Ovary (tissue), 9 donors: ENCODE data around the gene EIF6. TPM values are rescaled to one million over a fixed set of nuclear protein-coding genes. Genes with fewer than 3 reads are reported as not detected.

Source experiments
- DNase-seq, 5 donors: peaks; one replicate each; pipeline ENCODE4 v3.0.0-alpha.2; 2019 to 2020
- H3K27ac ChIP-seq, 2 donors: fragments of 200-600 bp; one replicate each; pipeline versions ENCODE4 v1.5.1 to v1.8.0; 2019 to 2022
- H3K27me3 ChIP-seq: fragments of 200-600 bp; one replicate; pipeline ENCODE4 v1.8.0; 2022
- H3K36me3 ChIP-seq: fragments of 200-600 bp; sonication (generic); one replicate; pipeline ENCODE4 v1.5.1; 2019
- H3K4me1 ChIP-seq: one replicate; pipeline ENCODE4 v1.8.1; 2013; ENCODE audit warnings: mild to moderate bottlenecking, moderate library complexity; ENCODE audit not compliant: insufficient read depth
- H3K4me3 ChIP-seq: fragments of 200-600 bp; sonication (generic); one replicate; pipeline ENCODE4 v1.5.1; 2017
- H3K9me3 ChIP-seq, 2 donors: fragments of 200-600 bp in 1 of 2; sonication (generic) in 1 of 2; one replicate each; pipeline versions ENCODE4 v1.5.1 to v1.8.1; 2013 to 2019; ENCODE audit warnings: mild to moderate bottlenecking in 1 of 2, moderate library complexity in 1 of 2
- EP300 ChIP-seq: sonication (generic); formaldehyde crosslinking; IDR thresholded peaks from one replicate; pipeline ENCODE4 v1.6.1; 2017; ENCODE audit warnings: antibody characterized with exemption
- POLR2A ChIP-seq: fragments of 450-650 bp; IDR thresholded peaks from one replicate; pipeline ENCODE4 v1.6.1; 2017; ENCODE audit warnings: antibody characterized with exemption, mild to moderate bottlenecking, moderate library complexity
- WGBS, 3 donors: extraction: QIAGEN DNeasy Blood & Tissue Kit in 1 of 3; methylation state at CpG; one replicate each; pipeline versions ENCODE4 v1.1.5 to v1.1.7; 2013 to 2017; 5-methylcytosine and 5-hydroxymethylcytosine counted together
- intact Hi-C, 4 donors: fragments of 100-400 bp; cut with DNase I; formaldehyde crosslinking; loops; one replicate each; pipeline versions ENCODE4 v1.11.0 to v1.15.1; 2022 to 2023
- polyA plus RNA-seq, 2 donors: library from polyadenylated mRNA; stranded (reverse); fragments of 200-250 nt in 1 of 2; fragments of 350-450 nt in 1 of 2; fragmentation: Illumina TruSeq in 1 of 2; extraction: RNeasy Lipid Tissue Mini Kit (QIAGEN cat#74804) in 1 of 2; gene quantifications; one replicate each; pipeline ENCODE4 v1.2.3, GENCODE V29; 2013 to 2014
- total RNA-seq, 7 donors: library from RNA; depleted of rRNA in 2 of 7; stranded (reverse); fragments of >200 nt in 2 of 7; fragmentation: NEBNext Ultra II Directional in 3 of 7; extraction: Animal tissue kit (Norgen Biotek cat#: 25700) in 3 of 7; gene quantifications; one replicate each; pipeline versions ENCODE4 v1.1.0 to v1.2.4, GENCODE V29; 2016 to 2023
- TF ChIP-seq, protein P1 (sequence below), 3 donors: fragments of 450-650 bp in 2 of 3; fragments of 200-600 bp in 1 of 3; IDR thresholded peaks; one replicate each; pipeline versions ENCODE4 v1.5.1 to v1.8.0; 2016 to 2022; ENCODE audit warnings: antibody characterized with exemption in 3 of 3, mild to moderate bottlenecking in 1 of 3
- donor health status: DM: no; HTN: no; CAD: no; lungs with moderate emphysema.
- donor health status: DM: no; HTN: no; CAD: no.
- donor health status: Bipolar disorder and iron deficiency.
- donor health status: DM: yes; HTN: yes; CAD: no.
- donor health status: DM: no; HTN: no; CAD: no.
- donor health status: DM: yes; HTN: yes; CAD: no.

EIF6 gene
- total and polyA plus RNA-seq, 9 donors = 36.6 to 93.1 (median 69.8) TPM

DNA sequence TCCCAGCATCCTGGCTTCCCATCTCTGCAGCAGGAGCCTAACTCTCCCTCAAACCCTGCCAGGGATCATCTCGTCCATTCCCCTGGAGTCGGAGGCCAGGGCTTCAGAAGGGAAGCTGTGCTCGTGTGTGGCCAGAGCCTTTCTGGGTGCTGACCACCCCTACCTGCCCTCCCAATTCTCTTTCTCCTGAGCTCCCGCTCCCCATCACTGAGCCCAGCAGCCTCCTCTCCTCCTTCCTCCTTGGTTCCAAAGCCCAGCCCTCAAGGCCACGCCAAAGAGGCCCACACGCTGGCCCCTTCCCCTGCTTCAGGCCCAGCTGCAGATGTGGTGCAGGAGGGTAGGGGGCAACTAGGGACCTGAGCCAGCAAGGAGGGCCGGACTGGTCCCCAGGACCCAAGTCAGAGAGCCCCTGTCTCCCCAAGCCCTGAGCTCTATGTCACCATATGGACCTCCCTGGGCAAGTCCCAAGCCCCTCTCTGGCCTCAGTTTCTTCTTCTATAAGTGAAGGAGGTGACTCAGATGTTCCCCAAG is 6.4 kb upstream of the EIF6 start:
- Histone ChIP-seq H3K9me3 (no peaks in the 10 kb centered on the region), H3K27me3 (no peaks in the 10 kb centered on the region), H3K36me3 (no peaks in the 10 kb centered on the region), H3K27ac (no peak overlapping the region), H3K4me3 (no peak overlapping the region), H3K4me1 (no peaks in the 10 kb centered on the region)
- DNase-seq = no peak
- intact Hi-C loops = no loop called here
- whole genome bisulfite sequencing, 3 donors = 60 to 63% (median 62%) methylated on average over 7 of the region's 7 CpGs
- TF ChIP-seq, protein P1, sequence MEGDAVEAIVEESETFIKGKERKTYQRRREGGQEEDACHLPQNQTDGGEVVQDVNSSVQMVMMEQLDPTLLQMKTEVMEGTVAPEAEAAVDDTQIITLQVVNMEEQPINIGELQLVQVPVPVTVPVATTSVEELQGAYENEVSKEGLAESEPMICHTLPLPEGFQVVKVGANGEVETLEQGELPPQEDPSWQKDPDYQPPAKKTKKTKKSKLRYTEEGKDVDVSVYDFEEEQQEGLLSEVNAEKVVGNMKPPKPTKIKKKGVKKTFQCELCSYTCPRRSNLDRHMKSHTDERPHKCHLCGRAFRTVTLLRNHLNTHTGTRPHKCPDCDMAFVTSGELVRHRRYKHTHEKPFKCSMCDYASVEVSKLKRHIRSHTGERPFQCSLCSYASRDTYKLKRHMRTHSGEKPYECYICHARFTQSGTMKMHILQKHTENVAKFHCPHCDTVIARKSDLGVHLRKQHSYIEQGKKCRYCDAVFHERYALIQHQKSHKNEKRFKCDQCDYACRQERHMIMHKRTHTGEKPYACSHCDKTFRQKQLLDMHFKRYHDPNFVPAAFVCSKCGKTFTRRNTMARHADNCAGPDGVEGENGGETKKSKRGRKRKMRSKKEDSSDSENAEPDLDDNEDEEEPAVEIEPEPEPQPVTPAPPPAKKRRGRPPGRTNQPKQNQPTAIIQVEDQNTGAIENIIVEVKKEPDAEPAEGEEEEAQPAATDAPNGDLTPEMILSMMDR (IDR thresholded peaks at IDR 0.05) = no peak
- TF ChIP-seq POLR2A = no peak
- TF ChIP-seq EP300 = no peak

DNA sequence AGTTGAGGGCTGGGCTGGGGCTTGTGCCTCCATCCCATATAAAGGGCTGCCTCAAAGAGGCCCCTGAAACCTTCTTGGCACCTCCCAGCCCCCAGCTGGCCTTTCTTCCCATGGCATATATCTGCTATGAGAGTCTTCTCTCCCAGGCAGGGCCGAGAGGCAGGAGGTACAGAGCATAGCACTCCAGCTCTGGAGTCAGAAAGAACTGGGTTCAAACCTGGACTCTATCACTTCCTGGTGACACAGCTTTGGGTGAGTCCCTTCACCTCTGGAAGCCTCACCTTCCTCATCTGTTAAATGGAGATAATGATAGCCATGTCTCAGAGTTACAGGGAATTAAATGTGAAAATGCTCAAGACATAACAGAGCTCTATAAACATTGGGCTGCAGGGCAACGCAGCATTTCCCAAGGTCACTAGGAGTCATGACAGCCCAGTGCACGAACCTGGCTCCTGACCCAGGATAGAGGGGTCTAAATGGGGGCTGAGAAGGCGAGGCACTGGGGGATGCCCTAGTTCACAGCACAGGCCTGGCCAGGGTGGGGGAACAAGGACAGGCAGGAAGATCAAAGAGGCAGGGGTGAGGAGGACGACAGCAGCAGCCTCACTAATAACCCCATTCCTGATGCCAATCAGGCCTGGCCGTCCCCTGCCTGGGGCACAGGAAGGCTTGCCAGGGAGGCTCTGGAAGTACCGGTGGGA is 5.8 kb upstream of the EIF6 start:
- no peak overlapping the region for H3K4me3 ChIP-seq
- no peak overlapping the region for H3K27ac ChIP-seq
- no peaks in the 10 kb centered on the region for H3K9me3 ChIP-seq
- H3K36me3 ChIP-seq = no peaks in the 10 kb centered on the region
- DNase-seq = no peak
- no peaks in the 10 kb centered on the region for H3K4me1 ChIP-seq
- no peaks in the 10 kb centered on the region for H3K27me3 ChIP-seq
- intact Hi-C loops = no loop called here
- TF ChIP-seq EP300 = no peak
- 51 to 56% (median 52%) methylated on average over 7 of the region's 7 CpGs for WGBS, 3 donors

GRCh38 chr20:35288325-35289060 is 3.9 kb upstream of the EIF6 start:
- TF ChIP-seq EP300 (no peak), POLR2A (no peak)
- TF ChIP-seq, protein P1 (IDR thresholded peaks at IDR 0.05) = no peak
- no peak for DNase-seq
- Histone ChIP-seq H3K9me3 (no peaks in the 10 kb centered on the region), H3K4me1 (peaks cover 2% of the 10 kb centered on the region), H3K27me3 (no peaks in the 10 kb centered on the region), H3K27ac (no peak overlapping the region), H3K36me3 (no peaks in the 10 kb centered on the region), H3K4me3 (no peak overlapping the region)
- 71 to 75% (median 73%) methylated on average over 19 of the region's 19 CpGs for WGBS, 3 donors
- intact Hi-C loops = no loop called here

- H3K4me3 ChIP-seq = no peak overlapping the region
- 81 to 82% (median 82%) methylated on average over 28 of the region's 28 CpGs for WGBS, 3 donors
- no peak for DNase-seq
Observed at GRCh38 chr20:35287509-35288324, 3.1 kb upstream of the EIF6 start.

More at GRCh38 chr20:35287509-35288324, 3.1 kb upstream of the EIF6 start:
- TF ChIP-seq, protein P1 (IDR thresholded peaks at IDR 0.05) = no peak
- no peak for TF ChIP-seq EP300
- no peak for TF ChIP-seq POLR2A
- no peaks in the 10 kb centered on the region for H3K9me3 ChIP-seq
- no peak overlapping the region for H3K27ac ChIP-seq
- H3K27me3 ChIP-seq = no peaks in the 10 kb centered on the region
- no peaks in the 10 kb centered on the region for H3K36me3 ChIP-seq
- intact Hi-C loops = no loop called here
- H3K4me1 ChIP-seq = peaks cover 6% of the 10 kb centered on the region
